OCI-LY7 (cell line): ENCODE data around the gene CHML. TPM values are rescaled to one million over a fixed set of nuclear protein-coding genes. Genes with fewer than 3 reads are reported as not detected.

ENCODE experiments used
- BruUV-seq: library from RNA; stranded (reverse); fragments of 400-500 nt; replicated peaks from 2 replicates; lab custom pipeline; 2021; lab: Mats Ljungman, UMichigan
- CTCF ChIA-PET: fragments of 300-600 bp; sonication (Branson Sonifier 250); formaldehyde crosslinking; loops from one replicate; lab custom pipeline; 2022; ENCODE audit warnings: antibody characterized with exemption; ENCODE audit not compliant: unreplicated experiment; lab: Charles Lee
- POLR2A ChIA-PET: fragments of 300-600 bp; sonication (Branson Sonifier 250); formaldehyde crosslinking; loops from one replicate; lab custom pipeline; 2022; ENCODE audit warnings: antibody characterized with exemption; lab: Charles Lee
- DNase-seq: peaks from one replicate; pipeline ENCODE4 v3.0.0-alpha.2; 2015; ENCODE audit warnings: low spot score
- H2AFZ ChIP-seq: fragments of 200-600 bp; sonication (generic), shearing (Covaris generic); 2 replicates; pipeline ENCODE4 v1.6.1; 2014; ENCODE audit warnings: mild to moderate bottlenecking, antibody characterized with exemption, low read length, moderate library complexity
- H3K27ac ChIP-seq: fragments of 200-600 bp; sonication (generic); 2 replicates; pipeline ENCODE4 v1.5.1; 2014; ENCODE audit warnings: mixed run types, low read depth, mild to moderate bottlenecking, moderate library complexity, low read length, inconsistent platforms; ENCODE audit not compliant: poor library complexity, severe bottlenecking
- H3K36me3 ChIP-seq: fragments of 200-600 bp; sonication (generic); 2 replicates; pipeline ENCODE4 v1.6.1; 2014; ENCODE audit warnings: mild to moderate bottlenecking, antibody characterized with exemption, low read length, moderate library complexity, mixed read lengths; ENCODE audit not compliant: insufficient read depth
- H3K4me1 ChIP-seq: fragments of 200-600 bp; sonication (generic); 2 replicates; pipeline ENCODE4 v1.5.1; 2014; ENCODE audit warnings: mild to moderate bottlenecking, low read length; ENCODE audit not compliant: insufficient read depth, poor library complexity, severe bottlenecking
- H3K4me2 ChIP-seq: fragments of 200-600 bp; sonication (generic); 2 replicates; pipeline ENCODE4 v1.6.1; 2014; ENCODE audit warnings: mild to moderate bottlenecking, low read length
- H3K4me3 ChIP-seq: fragments of 200-600 bp; sonication (generic); 2 replicates; pipeline ENCODE4 v1.5.1; 2014; ENCODE audit warnings: mild to moderate bottlenecking, low read depth, low read length; ENCODE audit not compliant: poor library complexity, severe bottlenecking
- H3K79me2 ChIP-seq: fragments of 200-600 bp; sonication (generic); 2 replicates; pipeline ENCODE4 v1.6.1; 2016; ENCODE audit warnings: low read depth, mild to moderate bottlenecking, low read length, moderate library complexity, mixed read lengths; ENCODE audit not compliant: insufficient read depth
- H3K9me2 ChIP-seq: fragments of 200-600 bp; sonication (generic); 2 replicates; pipeline ENCODE4 v1.6.1; 2016; ENCODE audit warnings: mild to moderate bottlenecking, low read length, mixed read lengths; ENCODE audit not compliant: insufficient read depth
- H3K9me3 ChIP-seq: fragments of 200-600 bp; sonication (generic); 2 replicates; pipeline ENCODE4 v1.6.1; 2014; ENCODE audit warnings: mild to moderate bottlenecking, mixed run types, low read length, mixed read lengths
- H4K20me1 ChIP-seq: fragments of 200-600 bp; sonication (generic); 2 replicates; pipeline ENCODE4 v1.6.1; 2014; ENCODE audit warnings: mild to moderate bottlenecking, antibody characterized with exemption, low read length, moderate library complexity, mixed read lengths; ENCODE audit not compliant: insufficient read depth
- EZH2phosphoT487 ChIP-seq: fragments of 200-600 bp; sonication (generic); IDR thresholded peaks from 2 replicates; pipeline ENCODE4 v1.6.1; 2018; ENCODE audit warnings: low read depth, borderline replicate concordance, mild to moderate bottlenecking, mixed run types, antibody characterized with exemption, low read length, moderate library complexity, mixed read lengths
- intact Hi-C: fragments of 100-400 bp; cut with micrococcal nuclease; formaldehyde crosslinking; loops from one replicate; pipeline ENCODE4 v1.10.0; 2022; ENCODE audit not compliant: unreplicated experiment
- total RNA-seq, 2 experiments: library from RNA; depleted of rRNA in 1 of 2; stranded (reverse); fragments of >200 nt in 1 of 2; shearing (Covaris generic) in 1 of 2; gene quantifications; 2 replicates each; pipeline ENCODE4 v1.2.3, GENCODE V29; 2014 to 2022
- TF ChIP-seq, protein P1 (sequence below): fragments of 200-600 bp; sonication (generic); conservative IDR thresholded peaks from 2 replicates; pipeline ENCODE4 v1.5.1; 2014; ENCODE audit warnings: mild to moderate bottlenecking, antibody characterized with exemption, low read length, moderate library complexity, mixed read lengths

Gene CHML
- total RNA-seq, 2 experiments from 2014 or later: 10.7 to 22.6 TPM

DNA sequence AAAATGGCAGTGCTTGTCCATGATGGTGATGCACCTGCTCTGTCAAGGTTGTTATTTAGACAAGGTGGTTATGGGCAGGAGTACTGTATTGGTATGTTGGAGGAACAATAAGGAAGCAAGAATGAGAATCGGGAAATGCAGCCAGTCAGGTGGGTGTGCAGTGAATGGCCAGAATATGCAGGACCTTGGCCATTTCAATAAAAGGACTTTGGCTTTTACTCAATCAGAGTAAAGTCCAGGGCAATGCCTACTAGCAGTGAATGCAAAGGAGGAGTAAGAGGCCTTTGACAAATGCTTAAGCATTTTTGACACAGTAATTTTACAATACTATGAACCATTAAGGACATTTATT lies 2.4 kb upstream of the CHML start:
- H3K9me3 ChIP-seq: no peaks in the 10 kb centered on the region
- peaks cover 20% of the 10 kb centered on the region for H3K4me1 ChIP-seq
- intact Hi-C loops: no loop called here
- H3K27ac ChIP-seq: no peak overlapping the region
- no peaks in the 10 kb centered on the region for H3K36me3 ChIP-seq
- H3K4me2 ChIP-seq: no peak overlapping the region
- no peaks in the 10 kb centered on the region for H3K9me2 ChIP-seq
- CTCF ChIA-PET: no interaction called here
- no peak overlapping the region for H2AFZ ChIP-seq
- no peaks in the 10 kb centered on the region for H4K20me1 ChIP-seq
- no TSS peak for BruUV-seq
- POLR2A ChIA-PET: no interaction called here
- no peak for DNase-seq
- H3K4me3 ChIP-seq: no peak overlapping the region
- TF ChIP-seq, protein P1, sequence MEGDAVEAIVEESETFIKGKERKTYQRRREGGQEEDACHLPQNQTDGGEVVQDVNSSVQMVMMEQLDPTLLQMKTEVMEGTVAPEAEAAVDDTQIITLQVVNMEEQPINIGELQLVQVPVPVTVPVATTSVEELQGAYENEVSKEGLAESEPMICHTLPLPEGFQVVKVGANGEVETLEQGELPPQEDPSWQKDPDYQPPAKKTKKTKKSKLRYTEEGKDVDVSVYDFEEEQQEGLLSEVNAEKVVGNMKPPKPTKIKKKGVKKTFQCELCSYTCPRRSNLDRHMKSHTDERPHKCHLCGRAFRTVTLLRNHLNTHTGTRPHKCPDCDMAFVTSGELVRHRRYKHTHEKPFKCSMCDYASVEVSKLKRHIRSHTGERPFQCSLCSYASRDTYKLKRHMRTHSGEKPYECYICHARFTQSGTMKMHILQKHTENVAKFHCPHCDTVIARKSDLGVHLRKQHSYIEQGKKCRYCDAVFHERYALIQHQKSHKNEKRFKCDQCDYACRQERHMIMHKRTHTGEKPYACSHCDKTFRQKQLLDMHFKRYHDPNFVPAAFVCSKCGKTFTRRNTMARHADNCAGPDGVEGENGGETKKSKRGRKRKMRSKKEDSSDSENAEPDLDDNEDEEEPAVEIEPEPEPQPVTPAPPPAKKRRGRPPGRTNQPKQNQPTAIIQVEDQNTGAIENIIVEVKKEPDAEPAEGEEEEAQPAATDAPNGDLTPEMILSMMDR: no peak
- no peak for TF ChIP-seq EZH2phosphoT487
- peaks cover 16% of the 10 kb centered on the region; the same call in 1 of the 2 replicates for H3K79me2 ChIP-seq

DNA sequence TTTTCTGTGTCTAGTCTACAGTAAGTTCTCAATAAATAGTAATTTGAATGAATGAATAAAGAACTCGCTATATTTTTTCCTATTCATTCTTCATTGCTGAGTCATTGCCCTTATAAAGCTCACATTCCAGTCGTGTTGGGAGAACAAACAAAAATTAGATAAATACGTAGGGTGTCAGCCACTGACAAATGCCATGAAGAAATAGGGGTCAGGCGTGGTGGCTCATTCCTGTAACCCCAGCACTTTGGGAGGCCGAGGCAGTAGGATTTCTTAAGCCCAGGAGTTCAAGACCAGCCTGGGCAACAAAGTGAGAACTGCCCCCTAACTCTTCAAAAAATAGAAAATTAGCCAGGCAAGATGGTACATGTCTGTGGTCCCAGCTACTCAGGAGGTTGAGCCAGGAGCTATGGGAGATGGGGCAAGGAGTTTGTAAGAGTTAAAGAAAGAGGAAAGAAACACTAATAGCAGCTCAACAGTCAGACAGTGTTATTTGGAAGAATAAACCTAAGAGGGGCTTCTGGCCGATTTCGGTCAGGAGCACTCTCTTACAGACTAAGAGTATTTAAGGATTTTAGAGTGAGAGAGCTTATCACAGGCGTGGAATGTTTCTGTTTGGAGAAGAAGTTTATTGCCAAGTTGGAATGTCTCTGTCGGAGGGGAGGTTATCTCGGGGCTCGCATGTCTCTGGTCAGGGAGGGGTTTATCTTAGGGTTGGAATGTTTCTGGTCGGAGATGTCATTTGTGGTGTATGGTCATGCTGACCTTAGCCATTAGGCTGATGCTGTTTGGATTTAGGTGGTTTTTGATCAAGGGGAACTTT lies 1.8 kb upstream of the CHML start:
- H2AFZ ChIP-seq: no peak overlapping the region

More for the DNA sequence above, 1.8 kb upstream of the CHML start:
- TF ChIP-seq, protein P1: no peak
- no peak overlapping the region for H3K4me2 ChIP-seq
- H3K27ac ChIP-seq: no peak overlapping the region
- ChIA-PET CTCF (no interaction called here), POLR2A (interaction anchor here (0.6 to 1.9 kb wide), 5 partner anchors 12 to 206 kb away, joined by 3 to 6 read pairs (median 3); partner anchors contain the start of genes EXO1 and FH)
- no peaks in the 10 kb centered on the region for H4K20me1 ChIP-seq
- DNase-seq: no peak
- intact Hi-C loops: loop anchor here (2.0 kb wide), 1 partner anchor 207 kb away; the partner anchor contains the start of gene EXO1
- BruUV-seq: no TSS peak
- no peak overlapping the region for H3K4me3 ChIP-seq
- H3K9me2 ChIP-seq: no peaks in the 10 kb centered on the region
- H3K79me2 ChIP-seq: peaks cover 16% of the 10 kb centered on the region; the same call in 1 of the 2 replicates
- peaks cover 20% of the 10 kb centered on the region for H3K4me1 ChIP-seq
- no peaks in the 10 kb centered on the region for H3K36me3 ChIP-seq
- no peaks in the 10 kb centered on the region for H3K9me3 ChIP-seq
